Cardiac muscle cell (in vitro differentiated cells and primary cell): ENCODE data around the gene TAS2R1. TPM values are rescaled to one million over a fixed set of nuclear protein-coding genes. Genes with fewer than 3 reads are reported as not detected.
"Not testable (repeated sequence)": the region's sequence is repeated elsewhere in the genome, so short reads cannot be mapped to it uniquely, and the experiment has no call there.

Experiments used
- DNase-seq, 2 donors: peaks; one replicate each; pipeline versions ENCODE4 v3.0.0 to v3.0.0-alpha.2; 2010 to 2017; ENCODE audit warnings: low read depth in 1 of 2, low spot score in 1 of 2
- H3K27ac ChIP-seq: fragments of 200-600 bp; sonication (generic); 2 replicates; pipeline ENCODE4 v1.5.1; 2016
- H3K27me3 ChIP-seq: fragments of 200-600 bp; sonication (generic); 2 replicates; pipeline ENCODE4 v1.6.0; 2016; ENCODE audit warnings: control low read depth
- H3K36me3 ChIP-seq: fragments of 200-600 bp; sonication (generic); 2 replicates; pipeline ENCODE4 v1.5.1; 2016; ENCODE audit warnings: control low read depth
- H3K4me1 ChIP-seq: fragments of 200-600 bp; sonication (generic); 2 replicates; pipeline ENCODE4 v1.8.1; 2017; ENCODE audit warnings: low read depth, mild to moderate bottlenecking, mixed run types
- H3K4me3 ChIP-seq: fragments of 200-600 bp; sonication (generic); 2 replicates; pipeline ENCODE4 v1.5.1; 2016; ENCODE audit warnings: mild to moderate bottlenecking
- H3K9me3 ChIP-seq: fragments of 200-600 bp; sonication (generic); 2 replicates; pipeline ENCODE4 v1.5.1; 2017; ENCODE audit warnings: low read depth, mild to moderate bottlenecking, control low read depth
- CTCF ChIP-seq: IDR thresholded peaks from 2 replicates; pipeline ENCODE4 v1.5.1; 2012; ENCODE audit warnings: low read depth, mild to moderate bottlenecking, low read length
- polyA plus RNA-seq: library from polyadenylated mRNA; unstranded; fragments of >200 nt; fragmentation: Nextera tagmentation; extraction: Ambion mirVana; gene quantifications from 2 replicates; pipeline ENCODE4 v1.2.1, GENCODE V29; 2016
- total RNA-seq: library from RNA; depleted of rRNA; stranded (reverse); fragments of >200 nt; gene quantifications from 2 replicates; pipeline ENCODE4 v1.2.3, GENCODE V29; 2016

Gene TAS2R1
- total and polyA plus RNA-seq, 2 experiments from 2014 or later: not detected

- no peaks in the 10 kb centered on the region for H3K27me3 ChIP-seq
- no peak overlapping the region for H3K4me3 ChIP-seq
- no peak for DNase-seq
- H3K4me1 ChIP-seq: no peaks in the 10 kb centered on the region
- no peaks in the 10 kb centered on the region for H3K9me3 ChIP-seq
- H3K27ac ChIP-seq: no peak overlapping the region
- no peaks in the 10 kb centered on the region for H3K36me3 ChIP-seq
- TF ChIP-seq CTCF: no peak
Measured at GRCh38 chr5:9599391-9599790, 30.8 kb downstream of the TAS2R1 start.

- H3K9me3 ChIP-seq, DNase-seq, H3K4me3 ChIP-seq, H3K36me3 ChIP-seq, H3K27me3 ChIP-seq, H3K4me1 ChIP-seq, H3K27ac ChIP-seq: not testable (repeated sequence)
Measured at GRCh38 chr5:9598329-9598728, 31.8 kb downstream of the TAS2R1 start.

GRCh38 chr5:9597322-9597721, 32.8 kb downstream of the TAS2R1 start:
- H3K4me1 ChIP-seq, H3K27ac ChIP-seq, H3K4me3 ChIP-seq, H3K27me3 ChIP-seq, DNase-seq, H3K36me3 ChIP-seq, H3K9me3 ChIP-seq: not testable (repeated sequence)

GRCh38 chr5:9596824-9597223, 33.3 kb downstream of the TAS2R1 start:
- no peaks in the 10 kb centered on the region for H3K27me3 ChIP-seq
- no peak overlapping the region for H3K27ac ChIP-seq
- H3K9me3 ChIP-seq: no peaks in the 10 kb centered on the region
- no peak overlapping the region for H3K4me3 ChIP-seq
- DNase-seq: peak in 1 of 2 donors; percentile 27
- TF ChIP-seq CTCF: no peak
- H3K36me3 ChIP-seq: no peaks in the 10 kb centered on the region
- H3K4me1 ChIP-seq: no peaks in the 10 kb centered on the region

- Histone ChIP-seq H3K27ac (no peak overlapping the region), H3K4me1 (no peaks in the 10 kb centered on the region), H3K9me3 (no peaks in the 10 kb centered on the region), H3K4me3 (no peak overlapping the region), H3K27me3 (no peaks in the 10 kb centered on the region), H3K36me3 (no peaks in the 10 kb centered on the region)
- peak in 1 of 2 donors; percentile 7 for DNase-seq
- TF ChIP-seq CTCF: no peak
Measured at GRCh38 chr5:9596171-9596780, 33.9 kb downstream of the TAS2R1 start.

GRCh38 chr5:9594913-9595312, 35.2 kb downstream of the TAS2R1 start:
- Histone ChIP-seq H3K9me3 (no peaks in the 10 kb centered on the region), H3K27me3 (no peaks in the 10 kb centered on the region), H3K4me3 (no peak overlapping the region), H3K27ac (no peak overlapping the region), H3K36me3 (no peaks in the 10 kb centered on the region), H3K4me1 (no peaks in the 10 kb centered on the region)
- DNase-seq: no peak
- TF ChIP-seq CTCF: no peak
